IPS-18c (cell line): ENCODE measurements around the gene KLHL26.

Source experiments
- H3K4me3 ChIP-seq: 2 replicates; pipeline ENCODE4 v1.7.0; 2013; ENCODE audit warnings: low read depth, mild to moderate bottlenecking, low read length, moderate library complexity; ENCODE audit not compliant: insufficient read depth
- H3K9me3 ChIP-seq: one replicate; pipeline ENCODE4 v1.6.1; 2013; ENCODE audit warnings: mild to moderate bottlenecking, low read length, moderate library complexity; ENCODE audit not compliant: control insufficient read depth, insufficient read depth

The KLHL26 gene

GRCh38 chr19:18609717-18610051, 27.1 kb upstream of the KLHL26 start:
- no peak overlapping the region for H3K4me3 ChIP-seq
- H3K9me3 ChIP-seq: peaks cover 2% of the 10 kb centered on the region

- H3K4me3 ChIP-seq: no peak overlapping the region
- H3K9me3 ChIP-seq: peaks cover 2% of the 10 kb centered on the region
Observed at GRCh38 chr19:18610245-18610555, 26.6 kb upstream of the KLHL26 start.

DNA sequence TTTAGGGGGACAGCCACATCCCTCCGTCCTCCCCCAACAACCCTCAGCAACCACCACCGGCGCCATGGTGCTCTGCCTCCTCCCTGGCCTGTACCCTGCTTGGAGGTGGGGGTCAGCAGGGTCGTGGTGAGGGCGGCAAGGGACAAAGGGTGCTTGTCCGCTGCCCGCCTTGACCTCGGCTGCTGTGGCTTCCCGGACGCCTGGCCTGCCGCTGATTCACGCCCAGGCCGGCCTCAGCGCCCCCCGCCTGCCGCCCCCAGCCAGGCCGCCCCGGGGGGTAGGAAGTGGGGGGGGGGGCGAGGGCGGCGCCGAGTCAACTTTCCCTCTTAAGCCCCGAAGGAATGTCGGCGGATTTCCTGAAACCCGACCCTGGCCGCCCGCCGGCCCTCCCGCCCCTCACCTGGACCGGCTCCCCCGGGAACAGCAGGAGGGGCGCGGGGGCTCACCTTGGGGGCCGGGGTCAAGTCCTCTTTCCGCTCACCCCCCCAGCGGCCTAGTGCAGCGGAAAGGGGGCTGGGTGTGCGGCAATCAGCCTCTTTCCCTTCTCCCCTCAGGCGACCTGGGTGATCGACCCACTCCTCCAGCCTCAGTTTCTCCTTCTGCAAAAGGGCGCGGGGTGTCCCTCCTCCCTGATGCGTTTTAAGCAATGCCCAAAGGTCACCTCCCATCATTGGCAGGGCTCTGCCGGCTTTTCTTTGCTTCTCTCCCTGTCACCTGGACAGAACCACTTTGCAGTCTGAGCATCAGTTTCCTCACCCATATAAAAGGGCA, 26.1 kb upstream of the KLHL26 start:
- Histone ChIP-seq H3K9me3 (peaks cover 4% of the 10 kb centered on the region), H3K4me3 (0 out of 2 replicates have a peak overlapping the region, but pooled peaks have one; percentile 24)

DNA sequence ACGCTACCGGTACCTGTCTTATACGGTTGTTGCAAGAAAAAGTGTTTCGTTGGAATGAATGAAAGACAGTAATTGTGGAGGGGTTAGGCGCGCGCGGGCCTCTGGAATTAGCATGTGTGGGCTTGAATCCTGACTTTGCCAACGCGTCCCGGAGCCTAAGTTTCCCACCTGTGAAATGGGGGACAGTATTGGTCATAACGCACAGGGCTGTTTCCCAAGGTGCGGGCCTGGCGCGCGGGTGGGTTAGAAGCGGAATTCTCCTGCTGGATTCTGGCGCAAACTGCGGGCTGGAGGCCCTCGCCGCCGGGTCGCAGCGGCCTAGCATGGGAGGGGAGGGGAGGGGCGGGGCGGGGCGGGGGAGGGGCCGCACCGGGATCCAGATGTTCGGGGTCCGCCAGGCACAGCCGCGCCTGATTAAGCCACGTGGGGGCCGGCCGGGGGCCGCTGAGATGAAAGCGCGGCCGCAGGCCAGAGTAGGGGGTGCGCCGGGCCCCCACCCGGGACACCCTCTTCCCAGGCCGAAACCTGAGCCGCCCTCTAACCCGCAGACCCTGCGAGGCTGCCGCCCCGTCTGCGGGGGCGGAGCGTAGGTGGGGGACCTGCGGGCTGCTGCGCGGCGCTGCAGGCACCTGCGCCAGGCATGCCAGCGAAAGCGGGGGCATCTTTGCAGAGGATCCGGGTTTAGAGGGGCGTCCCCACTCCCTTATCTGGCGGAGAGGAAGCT, 25.3 kb upstream of the KLHL26 start:
- H3K9me3 ChIP-seq: peaks cover 4% of the 10 kb centered on the region

GRCh38 chr19:18612051-18612771, 24.6 kb upstream of the KLHL26 start:
- Histone ChIP-seq H3K9me3 (peaks cover 4% of the 10 kb centered on the region), H3K4me3 (peak overlapping the region; percentile 56)

More for the DNA sequence above, 25.3 kb upstream of the KLHL26 start:
- H3K4me3 ChIP-seq: peak overlapping the region; percentile 56; the same call in 1 of the 2 replicates

GRCh38 chr19:18612772-18613588, 23.8 kb upstream of the KLHL26 start, which contains the start of gene TMEM59L:
Gene TMEM59L (plus strand): TSS chr19:18612870. CDS start chr19:18612959, 89 bp downstream.
- Histone ChIP-seq H3K9me3 (peaks cover 4% of the 10 kb centered on the region), H3K4me3 (peak within 1 kb of the TSS; percentile 56)

GRCh38 chr19:18613589-18614234, 23.1 kb upstream of the KLHL26 start:
- H3K4me3 ChIP-seq: no peak overlapping the region; the same call in 1 of the 2 replicates
- H3K9me3 ChIP-seq: peaks cover 4% of the 10 kb centered on the region

DNA sequence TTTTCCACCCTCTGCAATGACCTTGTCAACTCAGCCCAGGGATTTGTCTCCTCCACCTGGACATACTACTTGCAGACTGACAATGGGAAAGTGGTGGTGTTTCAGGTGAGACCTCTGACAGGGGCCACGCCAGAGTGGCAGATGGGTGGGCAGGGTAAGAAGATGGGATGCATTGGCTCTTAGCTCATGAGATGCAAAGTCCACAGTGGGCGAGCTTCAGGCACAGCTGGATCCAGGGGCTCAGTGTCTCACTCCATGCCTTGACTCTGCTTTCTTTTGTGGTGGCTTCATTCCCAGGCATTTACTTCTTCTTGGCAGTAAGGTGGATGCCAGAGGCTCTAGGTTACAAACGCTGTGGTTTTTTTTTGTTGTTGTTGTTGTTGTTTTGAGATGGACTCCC, 20.8 kb upstream of the KLHL26 start:
- Histone ChIP-seq H3K4me3 (no peak overlapping the region), H3K9me3 (peaks cover 2% of the 10 kb centered on the region)

GRCh38 chr19:18617562-18617961, 19.3 kb upstream of the KLHL26 start:
- H3K9me3 ChIP-seq: peaks cover 2% of the 10 kb centered on the region

GRCh38 chr19:18618236-18618635, 18.6 kb upstream of the KLHL26 start:
- peaks cover 2% of the 10 kb centered on the region for H3K9me3 ChIP-seq

More at GRCh38 chr19:18617562-18617961, 19.3 kb upstream of the KLHL26 start:
- no peak overlapping the region for H3K4me3 ChIP-seq

GRCh38 chr19:18620311-18620710, 16.5 kb upstream of the KLHL26 start:
- Histone ChIP-seq H3K4me3 (no peak overlapping the region), H3K9me3 (peaks cover 2% of the 10 kb centered on the region)

More at GRCh38 chr19:18618236-18618635, 18.6 kb upstream of the KLHL26 start:
- H3K4me3 ChIP-seq: no peak overlapping the region

- H3K9me3 ChIP-seq: no peaks in the 10 kb centered on the region
- H3K4me3 ChIP-seq: no peak overlapping the region
Observed at GRCh38 chr19:18620902-18621301, 15.9 kb upstream of the KLHL26 start.

DNA sequence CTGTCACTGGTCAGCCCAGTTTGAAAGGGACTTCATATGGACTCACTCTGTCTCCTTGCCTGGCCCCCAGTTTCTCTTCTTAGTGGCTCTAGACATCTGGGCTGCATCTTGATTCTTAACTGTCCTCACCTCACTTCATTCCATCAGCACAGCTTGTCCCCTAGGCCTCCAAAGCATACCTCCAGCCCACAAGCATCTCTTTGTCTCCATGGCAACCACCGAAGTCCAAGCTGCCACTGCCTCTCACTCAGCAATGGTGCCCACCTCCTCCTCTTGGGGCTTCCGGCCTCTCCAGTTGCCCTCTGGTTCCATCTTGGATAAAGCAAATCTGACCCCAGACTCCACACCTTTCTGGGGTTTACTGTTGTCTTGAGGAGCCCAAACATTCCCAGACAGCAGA, 9.9 kb upstream of the KLHL26 start:
- Histone ChIP-seq H3K4me3 (no peak overlapping the region), H3K9me3 (no peaks in the 10 kb centered on the region)

DNA sequence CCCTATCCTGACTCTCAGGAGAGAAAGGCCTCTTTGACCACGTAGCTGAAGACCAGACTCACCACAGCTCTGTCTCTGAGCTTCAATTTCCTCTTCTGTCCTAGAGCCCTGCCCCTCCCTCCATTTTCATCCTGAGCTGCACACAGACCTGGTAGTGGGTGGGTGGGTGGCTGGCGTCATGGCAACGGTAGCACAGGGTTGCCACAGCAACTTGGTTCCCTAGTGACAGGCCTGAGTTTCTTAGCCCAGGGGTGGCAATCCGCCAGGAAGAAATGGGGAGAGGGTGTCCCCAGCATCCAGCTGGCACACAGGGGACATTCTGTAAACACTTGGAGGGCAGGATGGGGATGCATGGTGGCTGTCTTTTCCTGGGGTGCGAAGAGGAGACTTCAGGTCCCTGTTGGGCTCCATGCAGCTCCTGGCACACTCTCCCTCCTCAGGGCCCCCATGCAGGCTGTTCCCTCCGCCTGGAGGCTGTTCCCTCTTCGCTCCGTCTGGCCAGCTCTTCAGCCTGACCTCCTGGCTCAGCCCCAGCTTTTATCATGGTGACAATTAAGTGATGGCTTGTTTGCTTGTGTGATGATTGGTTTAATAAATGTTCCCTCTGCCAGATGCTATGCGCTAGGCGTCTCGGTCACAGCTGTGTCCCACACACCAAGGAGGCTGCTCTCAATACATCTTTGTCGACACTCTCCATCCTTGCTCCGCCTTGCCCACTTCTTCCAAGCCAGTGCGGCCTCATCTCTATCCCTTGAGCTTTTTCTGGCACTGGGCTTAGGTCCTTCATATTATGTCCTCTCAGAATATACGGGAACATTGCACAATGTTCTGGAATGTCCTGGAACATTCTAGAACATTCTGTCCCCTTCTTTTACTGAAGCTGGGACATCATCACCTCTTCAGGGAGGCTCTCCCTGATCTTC, 7.4 kb upstream of the KLHL26 start:
- H3K4me3 ChIP-seq: no peak overlapping the region
- H3K9me3 ChIP-seq: no peaks in the 10 kb centered on the region

DNA sequence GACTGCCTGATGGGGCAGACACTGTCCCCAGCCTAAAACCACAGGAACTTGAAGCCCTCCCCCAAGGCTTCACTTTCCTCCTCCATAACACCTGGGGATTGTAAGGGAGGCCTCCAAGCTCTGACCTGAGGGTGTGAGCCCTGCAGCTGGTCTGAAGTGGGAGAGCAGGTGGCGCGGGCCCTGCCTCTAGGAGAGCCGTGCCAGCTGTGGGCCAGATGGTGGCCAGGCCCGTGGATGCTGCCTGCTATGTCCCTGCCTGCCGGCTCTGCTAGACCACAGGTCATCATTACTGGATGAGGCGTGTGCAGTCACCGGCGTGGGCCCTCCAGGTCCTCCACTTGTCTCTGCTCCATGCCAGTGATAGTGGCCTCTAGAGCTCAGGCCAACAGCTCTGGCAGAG, 3.5 kb upstream of the KLHL26 start:
- Histone ChIP-seq H3K4me3 (no peak overlapping the region), H3K9me3 (no peaks in the 10 kb centered on the region)
